B cell (primary cell): ENCODE results near the gene ABCD3. TPM values are rescaled to one million over a fixed set of nuclear protein-coding genes. Genes with fewer than 3 reads are reported as not detected.

Experiments
- ATAC-seq: fragments of 200-7000 bp; cut with Tn5 transposase; one replicate; pipeline ENCODE4 v1.10.0; 2021; ENCODE audit warnings: low read depth, mild to moderate bottlenecking, moderate number of reproducible peaks, moderate library complexity
- CTCF ChIA-PET: fragments of 350-600 bp; sonication (Branson Sonifier 250); formaldehyde crosslinking; loops from one replicate; lab custom pipeline; 2021; ENCODE audit warnings: antibody characterized with exemption, inconsistent platforms; lab: Charles Lee
- POLR2A ChIA-PET: fragments of 350-600 bp; sonication (Branson Sonifier 250); formaldehyde crosslinking; loops from one replicate; lab custom pipeline; 2021; ENCODE audit warnings: antibody characterized with exemption; lab: Charles Lee
- DNase-seq: peaks from one replicate; pipeline ENCODE4 v3.0.0; 2013
- H2AFZ ChIP-seq: 2 replicates; pipeline ENCODE4 v1.6.1; 2012; ENCODE audit warnings: mild to moderate bottlenecking, low read depth, low read length; ENCODE audit not compliant: insufficient read depth, poor library complexity, severe bottlenecking
- H3K27ac ChIP-seq, 2 donors: 1 replicate in 1 of 2; 2 replicates in 1 of 2; pipeline ENCODE4 v1.5.1; 2012 to 2013; ENCODE audit warnings: low read length in 2 of 2, mild to moderate bottlenecking in 2 of 2, moderate library complexity in 1 of 2
- H3K27me3 ChIP-seq, 4 experiments: fragments of 200-600 bp in 1 of 4; sonication (generic) in 1 of 4; replicated peaks in 1 of 4; 1 replicate in 2 of 4; 2 replicates in 2 of 4; pipeline versions ENCODE4 v1.6.1 to v1.7.0; 2013 to 2016; ENCODE audit warnings: low read length in 3 of 4, mild to moderate bottlenecking in 2 of 4, mixed read lengths in 1 of 4, moderate library complexity in 1 of 4; ENCODE audit not compliant: insufficient read depth in 4 of 4, control insufficient read depth in 3 of 4; ENCODE audit errors: control extremely low read depth in 1 of 4
- H3K36me3 ChIP-seq, 2 experiments: replicated peaks in 1 of 2; 1 replicate in 1 of 2; 2 replicates in 1 of 2; pipeline versions ENCODE4 v1.6.1 to v1.7.1; 2013; ENCODE audit warnings: low read length in 1 of 2; ENCODE audit not compliant: insufficient read depth in 2 of 2, control insufficient read depth in 1 of 2; ENCODE audit errors: control extremely low read depth in 1 of 2, extremely low read depth in 1 of 2
- H3K4me1 ChIP-seq, 2 donors: fragments of 200-600 bp in 1 of 2; sonication (generic) in 1 of 2; 1 replicate in 1 of 2; 2 replicates in 1 of 2; pipeline versions ENCODE4 v1.5.1 to v1.6.1; 2013 to 2017; ENCODE audit warnings: low read length in 2 of 2; ENCODE audit not compliant: control insufficient read depth in 2 of 2, insufficient read depth in 2 of 2
- H3K4me2 ChIP-seq: replicated peaks from 2 replicates; pipeline ENCODE3; 2012; ENCODE audit warnings: mild to moderate bottlenecking, low read depth, low read length; ENCODE audit not compliant: poor library complexity, severe bottlenecking
- H3K4me3 ChIP-seq, 5 experiments: fragments of 200-600 bp in 1 of 5; sonication (generic) in 1 of 5; 1 replicate in 3 of 5; 2 replicates in 2 of 5; pipeline versions ENCODE4 v1.5.1 to v1.7.0; 2011 to 2016; ENCODE audit warnings: low read length in 4 of 5, mild to moderate bottlenecking in 4 of 5, low read depth in 2 of 5, control low read depth in 1 of 5, moderate library complexity in 1 of 5; ENCODE audit not compliant: insufficient read depth in 1 of 5; ENCODE audit errors: control extremely low read depth in 1 of 5, extremely low read depth in 1 of 5
- H3K79me2 ChIP-seq: fragments of 200-600 bp; sonication (generic); one replicate; pipeline ENCODE4 v1.6.0; 2016; ENCODE audit warnings: low read length; ENCODE audit not compliant: control insufficient read depth, insufficient read depth
- H3K9ac ChIP-seq: fragments of 200-600 bp; sonication (generic); 2 replicates; pipeline ENCODE4 v1.6.1; 2017; ENCODE audit warnings: mild to moderate bottlenecking, low read length, moderate library complexity
- H3K9me3 ChIP-seq, 3 donors: one replicate each; pipeline versions ENCODE4 v1.6.1 to v1.7.1; 2013; ENCODE audit warnings: low read length in 2 of 3; ENCODE audit not compliant: control insufficient read depth in 2 of 3, insufficient read depth in 1 of 3; ENCODE audit errors: control extremely low read depth in 1 of 3
- H4K20me1 ChIP-seq: 2 replicates; pipeline ENCODE4 v1.6.0; 2012; ENCODE audit warnings: mild to moderate bottlenecking, low read length; ENCODE audit not compliant: insufficient read depth, control insufficient read depth, poor library complexity, severe bottlenecking
- H3K27ac Mint-ChIP-seq: one replicate; pipeline ENCODE4 v1.8.0; 2021; ENCODE audit warnings: mixed read lengths
- H3K27me3 Mint-ChIP-seq: one replicate; pipeline ENCODE4 v1.8.0; 2021; ENCODE audit warnings: mixed read lengths
- H3K4me1 Mint-ChIP-seq: one replicate; pipeline ENCODE4 v1.8.0; 2021; ENCODE audit warnings: mixed read lengths
- H3K4me3 Mint-ChIP-seq: one replicate; pipeline ENCODE4 v1.8.0; 2021; ENCODE audit warnings: mixed read lengths
- H3K9me3 Mint-ChIP-seq: one replicate; pipeline ENCODE4 v1.8.0; 2022; ENCODE audit warnings: mixed read lengths; ENCODE audit not compliant: insufficient read depth
- EZH2 ChIP-seq: IDR thresholded peaks from 2 replicates; pipeline ENCODE4 v1.6.1; 2012; ENCODE audit warnings: borderline replicate concordance, low read depth, mild to moderate bottlenecking, moderate library complexity, low read length; ENCODE audit not compliant: insufficient read depth, poor library complexity, severe bottlenecking
- WGBS: methylation state at CpG from one replicate; pipeline ENCODE4 v1.1.5; 2013; ENCODE audit warnings: missing lambda C conversion rate; ENCODE audit not compliant: insufficient coverage; 5-methylcytosine and 5-hydroxymethylcytosine counted together
- intact Hi-C: fragments of 100-400 bp; cut with micrococcal nuclease; formaldehyde crosslinking; loops from one replicate; pipeline ENCODE4 v1.10.0; 2022
- polyA plus RNA-seq: library from polyadenylated mRNA; depleted of rRNA; stranded (reverse); fragments of >200 nt; gene quantifications from 2 replicates; pipeline ENCODE4 v1.2.3, GENCODE V29; 2012
- total RNA-seq, 2 donors: library from RNA; stranded (reverse); fragments of 120-200 nt in 1 of 2; gene quantifications; 1 replicate in 1 of 2; 2 replicates in 1 of 2; pipeline versions ENCODE4 v1.2.3 to v1.2.4, GENCODE V29; 2013 to 2022
- TF ChIP-seq, protein P1 (sequence below): fragments of 200-600 bp; IDR thresholded peaks from one replicate; pipeline ENCODE4 v1.8.0; 2022; ENCODE audit warnings: antibody characterized with exemption, mild to moderate bottlenecking

The ABCD3 gene
- total and polyA plus RNA-seq, 2 donors (not counting 1 experiment from before 2014, with no cell fraction given), result 4.0 to 19.4 TPM

GRCh38 chr1:94496076-94496755, 78.0 kb downstream of the ABCD3 start:
- no peaks in the 10 kb centered on the region for H3K27me3 ChIP-seq
- WGBS, result 100% methylated on average over 1 of the region's 2 CpGs
- no peak overlapping the region for H3K4me3 ChIP-seq
- H3K4me1 ChIP-seq, result no peaks in the 10 kb centered on the region
- no peak for TF ChIP-seq EZH2
- TF ChIP-seq, protein P1, sequence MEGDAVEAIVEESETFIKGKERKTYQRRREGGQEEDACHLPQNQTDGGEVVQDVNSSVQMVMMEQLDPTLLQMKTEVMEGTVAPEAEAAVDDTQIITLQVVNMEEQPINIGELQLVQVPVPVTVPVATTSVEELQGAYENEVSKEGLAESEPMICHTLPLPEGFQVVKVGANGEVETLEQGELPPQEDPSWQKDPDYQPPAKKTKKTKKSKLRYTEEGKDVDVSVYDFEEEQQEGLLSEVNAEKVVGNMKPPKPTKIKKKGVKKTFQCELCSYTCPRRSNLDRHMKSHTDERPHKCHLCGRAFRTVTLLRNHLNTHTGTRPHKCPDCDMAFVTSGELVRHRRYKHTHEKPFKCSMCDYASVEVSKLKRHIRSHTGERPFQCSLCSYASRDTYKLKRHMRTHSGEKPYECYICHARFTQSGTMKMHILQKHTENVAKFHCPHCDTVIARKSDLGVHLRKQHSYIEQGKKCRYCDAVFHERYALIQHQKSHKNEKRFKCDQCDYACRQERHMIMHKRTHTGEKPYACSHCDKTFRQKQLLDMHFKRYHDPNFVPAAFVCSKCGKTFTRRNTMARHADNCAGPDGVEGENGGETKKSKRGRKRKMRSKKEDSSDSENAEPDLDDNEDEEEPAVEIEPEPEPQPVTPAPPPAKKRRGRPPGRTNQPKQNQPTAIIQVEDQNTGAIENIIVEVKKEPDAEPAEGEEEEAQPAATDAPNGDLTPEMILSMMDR, result no peak
- DNase-seq (no peak), ATAC-seq (no peak)
- Mint-ChIP-seq H3K27ac (no peak overlapping the region), H3K4me3 (no peak overlapping the region), H3K4me1 (no peaks in the 10 kb centered on the region), H3K9me3 (no peaks in the 10 kb centered on the region), H3K27me3 (no peaks in the 10 kb centered on the region)
- H3K9me3 ChIP-seq, result peaks cover 0 to 2% (median 0%) of the 10 kb centered on the region in 3 donors
- H3K79me2 ChIP-seq, result no peaks in the 10 kb centered on the region
- H2AFZ ChIP-seq, result no peak overlapping the region
- ChIA-PET CTCF (interaction anchor here (1.0 kb wide), 1 partner anchor 309 kb away, joined by 3 read pairs; no protein-coding TSS in a partner anchor), POLR2A (no interaction called here)
- peaks cover 4 to 12% of the 10 kb centered on the region in 2 experiments for H3K36me3 ChIP-seq
- no peak overlapping the region for H3K9ac ChIP-seq
- no peaks in the 10 kb centered on the region for H4K20me1 ChIP-seq
- H3K27ac ChIP-seq, result no peak overlapping the region
- no peak overlapping the region for H3K4me2 ChIP-seq
- intact Hi-C loops, result no loop called here

DNA sequence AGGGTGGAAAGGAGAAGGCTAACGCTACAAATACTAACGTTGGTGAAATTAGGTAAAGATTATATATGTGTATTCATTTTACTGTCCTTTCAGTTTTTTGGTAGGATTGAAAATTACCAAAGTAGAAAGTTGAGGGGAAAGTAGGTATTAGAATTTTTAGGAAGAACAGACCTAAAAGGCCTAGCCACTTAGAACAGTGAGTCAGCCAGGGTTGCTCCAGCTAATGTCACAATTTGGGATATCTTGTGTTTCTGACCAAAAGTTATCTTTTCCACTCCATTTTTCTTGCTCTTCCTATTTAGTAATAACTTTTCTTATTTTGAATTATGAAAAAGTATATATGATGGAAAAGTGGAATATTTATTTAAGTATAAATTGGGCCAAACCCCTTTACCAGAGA, 83.2 kb downstream of the ABCD3 start:
- H3K27me3 ChIP-seq, result no peaks in the 10 kb centered on the region
- no peak for DNase-seq
- no peaks in the 10 kb centered on the region for H4K20me1 ChIP-seq
- no peak overlapping the region for H2AFZ ChIP-seq
- no peaks in the 10 kb centered on the region for H3K79me2 ChIP-seq
- no peaks in the 10 kb centered on the region for H3K4me1 ChIP-seq
- CTCF ChIA-PET, result interaction anchor here (0.7 kb wide), 1 partner anchor 13 kb away, joined by 3 read pairs; no protein-coding TSS in a partner anchor
- H3K36me3 ChIP-seq, result peaks cover 5 to 13% of the 10 kb centered on the region in 2 experiments
- no peaks in the 10 kb centered on the region for H3K27me3 Mint-ChIP-seq
- H3K9me3 ChIP-seq, result no peaks in the 10 kb centered on the region
- WGBS, result no CpG with 5 or more reads among the region's 2 CpGs
- H3K4me1 Mint-ChIP-seq, result peaks cover 2% of the 10 kb centered on the region
- POLR2A ChIA-PET, result no interaction called here
- H3K4me2 ChIP-seq, result no peak overlapping the region
- H3K4me3 Mint-ChIP-seq, result no peak overlapping the region
- ATAC-seq, result no peak
- no peak overlapping the region for H3K27ac ChIP-seq
- H3K27ac Mint-ChIP-seq, result no peak overlapping the region
- H3K9ac ChIP-seq, result no peak overlapping the region
- intact Hi-C loops, result no loop called here
- H3K9me3 Mint-ChIP-seq, result no peaks in the 10 kb centered on the region
- no peak for TF ChIP-seq EZH2
- TF ChIP-seq, protein P1, result no peak
- no peak overlapping the region for H3K4me3 ChIP-seq
